GM18505 (cell line): Measurements from ENCODE around the gene FBXW9.
"Not testable (repeated sequence)": the region's sequence is repeated elsewhere in the genome, so short reads cannot be mapped to it uniquely, and the experiment has no call there.

Experiments used
- ATAC-seq: cut with Tn5 transposase; IDR thresholded peaks from one replicate; pipeline ENCODE4 v1.9.1; 2021; ENCODE audit not compliant: unreplicated experiment
- POLR2A ChIP-seq: IDR thresholded peaks from 4 replicates; pipeline ENCODE4 v1.6.1; 2011; ENCODE audit warnings: borderline replicate concordance; ENCODE audit not compliant: insufficient read depth, insufficient read length; ENCODE audit errors: extremely low read depth

FBXW9 gene

GRCh38 chr19:12723381-12723640 is 26.9 kb upstream of the FBXW9 start:
- ATAC-seq = no peak
- TF ChIP-seq POLR2A = peak; percentile 14

- TF ChIP-seq POLR2A = peak; percentile 58
- ATAC-seq = peak; percentile 68
Observed at GRCh38 chr19:12722566-12723380, 26.3 kb upstream of the FBXW9 start.

GRCh38 chr19:12721656-12722565 is 25.5 kb upstream of the FBXW9 start:
- ATAC-seq = peak; percentile 20
- TF ChIP-seq POLR2A = no peak

- no peak for ATAC-seq
- peak; percentile 12 for TF ChIP-seq POLR2A
Observed at GRCh38 chr19:12720851-12721655, 24.6 kb upstream of the FBXW9 start.

GRCh38 chr19:12720296-12720695 is 23.9 kb upstream of the FBXW9 start:
- no peak for ATAC-seq
- TF ChIP-seq POLR2A = no peak

- ATAC-seq = no peak
Observed at GRCh38 chr19:12715929-12716328, 19.5 kb upstream of the FBXW9 start.

GRCh38 chr19:12715102-12715501 is 18.7 kb upstream of the FBXW9 start:
- no peak for ATAC-seq
- TF ChIP-seq POLR2A = no peak

More at GRCh38 chr19:12715929-12716328, 19.5 kb upstream of the FBXW9 start:
- TF ChIP-seq POLR2A = no peak

- not testable (repeated sequence) for ATAC-seq
Observed at GRCh38 chr19:12713304-12713703, 16.9 kb upstream of the FBXW9 start.

GRCh38 chr19:12712077-12712476 is 15.6 kb upstream of the FBXW9 start:
- ATAC-seq = not testable (repeated sequence)

GRCh38 chr19:12711187-12711586 is 14.8 kb upstream of the FBXW9 start:
- no peak for TF ChIP-seq POLR2A
- ATAC-seq = no peak

- TF ChIP-seq POLR2A = no peak
- no peak for ATAC-seq
Observed at GRCh38 chr19:12708641-12709040, 12.2 kb upstream of the FBXW9 start.

GRCh38 chr19:12706332-12706718 is 9.9 kb upstream of the FBXW9 start:
- no peak for TF ChIP-seq POLR2A
- ATAC-seq = no peak

- no peak for TF ChIP-seq POLR2A
- ATAC-seq = no peak
Observed at GRCh38 chr19:12705654-12706331, 9.4 kb upstream of the FBXW9 start.
